Mesenchymal stem cell (in vitro differentiated cells and primary cell): ENCODE measurements around the gene PATZ1.

ENCODE experiments used
- DNase-seq: peaks from one replicate; pipeline ENCODE4 v3.0.0-alpha.2; 2013
- H2AFZ ChIP-seq: one replicate; pipeline ENCODE4 v1.6.1; 2013; ENCODE audit warnings: low read depth, mild to moderate bottlenecking, control low read depth, inconsistent platforms, low read length, moderate library complexity
- H2AK5ac ChIP-seq: 2 replicates; pipeline ENCODE4 v1.6.1; 2013; ENCODE audit warnings: low read length, moderate library complexity, mild to moderate bottlenecking, inconsistent platforms; ENCODE audit not compliant: severe bottlenecking
- H2BK120ac ChIP-seq: one replicate; pipeline ENCODE4 v1.6.1; 2013; ENCODE audit warnings: low read depth, mild to moderate bottlenecking, inconsistent platforms, low read length, moderate library complexity
- H2BK12ac ChIP-seq, 2 experiments: one replicate each; pipeline ENCODE4 v1.6.1; 2013; ENCODE audit warnings: inconsistent platforms in 2 of 2, low read length in 2 of 2, mild to moderate bottlenecking in 2 of 2, moderate library complexity in 2 of 2, control low read depth in 1 of 2
- H2BK15ac ChIP-seq: one replicate; pipeline ENCODE4 v1.6.1; 2013; ENCODE audit warnings: mild to moderate bottlenecking, low read depth, inconsistent platforms; ENCODE audit not compliant: poor library complexity, severe bottlenecking
- H2BK5ac ChIP-seq: 2 replicates; pipeline ENCODE4 v1.6.1; 2013; ENCODE audit warnings: low read depth, mild to moderate bottlenecking, low read length, control low read depth, inconsistent platforms; ENCODE audit not compliant: poor library complexity, severe bottlenecking
- H3K14ac ChIP-seq, 2 experiments: one replicate each; pipeline ENCODE4 v1.6.1; 2013; ENCODE audit warnings: inconsistent platforms in 2 of 2, low read length in 2 of 2, control low read depth in 1 of 2, mild to moderate bottlenecking in 1 of 2, moderate library complexity in 1 of 2
- H3K18ac ChIP-seq, 2 experiments: one replicate each; pipeline ENCODE4 v1.6.1; 2013; ENCODE audit warnings: inconsistent platforms in 2 of 2, low read length in 2 of 2, control low read depth in 1 of 2, low read depth in 1 of 2, mild to moderate bottlenecking in 1 of 2
- H3K23ac ChIP-seq, 2 experiments: one replicate each; pipeline ENCODE4 v1.6.1; 2013; ENCODE audit warnings: inconsistent platforms in 2 of 2, low read length in 2 of 2, mild to moderate bottlenecking in 2 of 2, moderate library complexity in 2 of 2, control low read depth in 1 of 2
- H3K27ac ChIP-seq: 2 replicates; pipeline ENCODE4 v1.5.1; 2013; ENCODE audit warnings: mild to moderate bottlenecking, moderate library complexity, low read length, control low read depth, inconsistent platforms; ENCODE audit not compliant: poor library complexity, severe bottlenecking
- H3K27me3 ChIP-seq, 2 experiments: 2 replicates each; pipeline versions ENCODE4 v1.6.1 to v1.7.0; 2013; ENCODE audit warnings: low read length in 2 of 2, mild to moderate bottlenecking in 2 of 2, moderate library complexity in 2 of 2, control low read depth in 1 of 2, inconsistent platforms in 1 of 2; ENCODE audit not compliant: control insufficient read depth in 1 of 2, insufficient read depth in 1 of 2
- H3K36me3 ChIP-seq, 2 experiments: 2 replicates each; pipeline versions ENCODE4 v1.6.1 to v1.7.0; 2013; ENCODE audit warnings: low read length in 2 of 2, control low read depth in 1 of 2, inconsistent platforms in 1 of 2, low read depth in 1 of 2, mild to moderate bottlenecking in 1 of 2; ENCODE audit not compliant: insufficient read depth in 2 of 2, control insufficient read depth in 1 of 2
- H3K4ac ChIP-seq, 2 experiments: one replicate each; pipeline ENCODE4 v1.6.1; 2013; ENCODE audit warnings: inconsistent platforms in 2 of 2, low read length in 2 of 2, mild to moderate bottlenecking in 2 of 2, moderate library complexity in 2 of 2, control low read depth in 1 of 2, low read depth in 1 of 2
- H3K4me1 ChIP-seq: 2 replicates; pipeline ENCODE4 v1.6.1; 2013; ENCODE audit warnings: low read depth, low read length, control low read depth; ENCODE audit not compliant: control insufficient read depth, insufficient read depth
- H3K4me2 ChIP-seq: 2 replicates; pipeline ENCODE4 v1.6.1; 2013; ENCODE audit warnings: low read length, mild to moderate bottlenecking, inconsistent platforms; ENCODE audit not compliant: poor library complexity, severe bottlenecking
- H3K4me3 ChIP-seq, 2 experiments: 2 replicates each; pipeline versions ENCODE4 v1.5.1 to v1.7.0; 2013; ENCODE audit warnings: low read length in 2 of 2, mild to moderate bottlenecking in 2 of 2, control low read depth in 1 of 2, low read depth in 1 of 2; ENCODE audit not compliant: insufficient read depth in 1 of 2
- H3K79me1 ChIP-seq: replicated peaks from 2 replicates; pipeline ENCODE4 v1.6.1; 2013; ENCODE audit warnings: mild to moderate bottlenecking, control low read depth, low read length, inconsistent platforms; ENCODE audit not compliant: poor library complexity, severe bottlenecking
- H3K9ac ChIP-seq: 2 replicates; pipeline ENCODE4 v1.7.0; 2013; ENCODE audit warnings: mild to moderate bottlenecking, low read length, moderate library complexity
- H3K9me3 ChIP-seq: 2 replicates; pipeline ENCODE4 v1.7.0; 2013; ENCODE audit warnings: mild to moderate bottlenecking, low read length; ENCODE audit not compliant: control insufficient read depth
- H4K8ac ChIP-seq: one replicate; pipeline ENCODE4 v1.6.1; 2013; ENCODE audit warnings: inconsistent platforms, mild to moderate bottlenecking, low read length, moderate library complexity
- H4K91ac ChIP-seq: one replicate; pipeline ENCODE4 v1.6.1; 2013; ENCODE audit warnings: mild to moderate bottlenecking, low read length, inconsistent platforms
- WGBS: methylation state at CpG from one replicate; pipeline ENCODE4 v1.1.7; 2013; ENCODE audit warnings: mixed read lengths; 5-methylcytosine and 5-hydroxymethylcytosine counted together

The PATZ1 gene

GRCh38 chr22:31295360-31295759 is 50.8 kb downstream of the PATZ1 start:
- Histone ChIP-seq H3K4me3 (peak overlapping the region in 1 of 2 experiments; percentile 54), H3K36me3 (no peaks in the 10 kb centered on the region), H2BK15ac (no peak overlapping the region), H2AK5ac (no peak overlapping the region), H3K4me1 (peaks cover 3% of the 10 kb centered on the region), H2BK120ac (no peak overlapping the region), H3K4ac (no peak overlapping the region), H2BK5ac (no peak overlapping the region), H4K8ac (no peak overlapping the region), H3K27ac (no peak overlapping the region), H4K91ac (no peak overlapping the region), H3K9me3 (no peaks in the 10 kb centered on the region), H3K4me2 (no peak overlapping the region), H3K18ac (no peak overlapping the region), H3K14ac (no peak overlapping the region), H3K9ac (peak overlapping the region; percentile 86), H3K79me1 (no peaks in the 10 kb centered on the region), H2AFZ (no peak overlapping the region), H3K27me3 (no peaks in the 10 kb centered on the region), H3K23ac (no peak overlapping the region), H2BK12ac (no peak overlapping the region)
- no peak for DNase-seq
- 96% methylated on average over 3 of the region's 3 CpGs for WGBS

- Histone ChIP-seq H3K4me2 (peak within 1 kb of the TSS; percentile 98), H2AFZ (no peak within 1 kb of the TSS), H3K27me3 (no peaks in the 10 kb centered on the region), H2BK15ac (no peak within 1 kb of the TSS), H2BK12ac (peak within 1 kb of the TSS; percentile 46 to 57), H4K91ac (no peak within 1 kb of the TSS), H3K36me3 (peaks cover 17 to 24% of the 10 kb centered on the region in 2 experiments), H2AK5ac (no peak within 1 kb of the TSS), H3K4me3 (peak within 1 kb of the TSS; percentile 66 to 93), H3K4me1 (peaks cover 8% of the 10 kb centered on the region), H3K9me3 (no peaks in the 10 kb centered on the region), H2BK120ac (peak within 1 kb of the TSS; percentile 71), H3K9ac (peak within 1 kb of the TSS; percentile 90), H3K4ac (peak within 1 kb of the TSS in 1 of 2 experiments; percentile 80), H3K27ac (peak within 1 kb of the TSS; percentile 36), H3K79me1 (peaks cover 7% of the 10 kb centered on the region), H3K18ac (peak within 1 kb of the TSS; percentile 65 to 89), H2BK5ac (no peak within 1 kb of the TSS), H3K14ac (peak within 1 kb of the TSS; percentile 16 to 56), H3K23ac (peak within 1 kb of the TSS in 1 of 2 experiments; percentile 77), H4K8ac (peak within 1 kb of the TSS; percentile 55)
- 28% methylated on average over 18 of the region's 19 CpGs for WGBS
- peak; percentile 92 for DNase-seq
Measured at GRCh38 chr22:31292236-31292989, 53.7 kb downstream of the PATZ1 start, which contains the start of gene PIK3IP1. PIK3IP1 (minus strand) TSS chr22:31292488; CDS start chr22:31292344, 144 bp downstream.

GRCh38 chr22:31291481-31292235 is 54.5 kb downstream of the PATZ1 start:
- H3K27ac ChIP-seq: peak overlapping the region; percentile 36
- 3% methylated on average over 18 of the region's 20 CpGs for WGBS
- H4K91ac ChIP-seq: no peak overlapping the region

More at GRCh38 chr22:31291481-31292235, 54.5 kb downstream of the PATZ1 start:
- Histone ChIP-seq H2BK5ac (no peak overlapping the region), H2AK5ac (no peak overlapping the region), H2BK120ac (peak overlapping the region; percentile 71), H3K9ac (peak overlapping the region; percentile 90), H4K8ac (peak overlapping the region; percentile 55), H3K4ac (peak overlapping the region in 1 of 2 experiments; percentile 80), H3K4me2 (peak overlapping the region; percentile 98), H3K23ac (peak overlapping the region in 1 of 2 experiments; percentile 77), H3K27me3 (no peaks in the 10 kb centered on the region), H3K79me1 (peaks cover 7% of the 10 kb centered on the region), H3K36me3 (peaks cover 17 to 28% of the 10 kb centered on the region in 2 experiments), H3K18ac (peak overlapping the region; percentile 65 to 89), H3K14ac (peak overlapping the region; percentile 16 to 56), H2AFZ (no peak overlapping the region), H2BK15ac (no peak overlapping the region), H2BK12ac (peak overlapping the region; percentile 46 to 57), H3K4me1 (peaks cover 8% of the 10 kb centered on the region), H3K9me3 (no peaks in the 10 kb centered on the region), H3K4me3 (peak overlapping the region; percentile 66 to 93)
- DNase-seq: peak; percentile 66
